GM19099 (cell line): ENCODE results near the gene RAB9A.

Experiments used
- POLR2A ChIP-seq: IDR thresholded peaks from 3 replicates; pipeline ENCODE4 v1.6.1; 2011; ENCODE audit warnings: low read depth; ENCODE audit not compliant: insufficient read length; ENCODE audit errors: extremely low read depth

The RAB9A gene

GRCh38 chrX:13688958-13689740, at the start of gene RAB9A:
TSS of gene RAB9A (plus strand) at chrX:13689128. CDS start at chrX:13708747, 19,619 bp downstream.
- TF ChIP-seq POLR2A: peak; percentile 91

- TF ChIP-seq POLR2A: no peak
Observed at GRCh38 chrX:13645464-13646153, 43.3 kb upstream of the RAB9A start.

- TF ChIP-seq POLR2A: no peak
Observed at GRCh38 chrX:13646154-13646549, 42.8 kb upstream of the RAB9A start.

- no peak for TF ChIP-seq POLR2A
Observed at GRCh38 chrX:13647709-13648212, 41.2 kb upstream of the RAB9A start.

- TF ChIP-seq POLR2A: no peak
Observed at GRCh38 chrX:13649838-13650237, 39.1 kb upstream of the RAB9A start.

GRCh38 chrX:13650318-13650717, 38.6 kb upstream of the RAB9A start:
- no peak for TF ChIP-seq POLR2A

- TF ChIP-seq POLR2A: no peak
Observed at GRCh38 chrX:13651150-13651549, 37.8 kb upstream of the RAB9A start.

- TF ChIP-seq POLR2A: no peak
Observed at GRCh38 chrX:13652287-13652793, 36.6 kb upstream of the RAB9A start.

GRCh38 chrX:13652850-13653693, 35.9 kb upstream of the RAB9A start, which contains the start of gene TCEANC:
TSS of gene TCEANC (plus strand) at chrX:13653141. CDS start at chrX:13662509, 9,368 bp downstream.
- TF ChIP-seq POLR2A: peak; percentile 82

GRCh38 chrX:13654116-13654515, 34.8 kb upstream of the RAB9A start:
- no peak for TF ChIP-seq POLR2A

- TF ChIP-seq POLR2A: no peak
Observed at GRCh38 chrX:13655674-13656073, 33.3 kb upstream of the RAB9A start.

GRCh38 chrX:13658602-13659001, 30.3 kb upstream of the RAB9A start:
- no peak for TF ChIP-seq POLR2A

- TF ChIP-seq POLR2A: no peak
Observed at GRCh38 chrX:13659063-13659462, 29.9 kb upstream of the RAB9A start.

- TF ChIP-seq POLR2A: no peak
Observed at GRCh38 chrX:13661735-13662288, 27.1 kb upstream of the RAB9A start.

GRCh38 chrX:13662355-13662791, 26.6 kb upstream of the RAB9A start:
- no peak for TF ChIP-seq POLR2A

GRCh38 chrX:13664020-13664419, 24.9 kb upstream of the RAB9A start:
- TF ChIP-seq POLR2A: no peak
